HEK293 (cell line): Measurements from ENCODE around the gene SYNE1.
A peak's percentile ranks its signal among the peaks of the same experiment; 100 is the strongest.

Experiments used
- ELK4 ChIP-seq: IDR thresholded peaks from 2 replicates; pipeline ENCODE4 v1.6.1; 2011; ENCODE audit warnings: mild to moderate bottlenecking, low read depth, low read length, borderline replicate concordance
- HOXA7 ChIP-seq: sonication (generic); formaldehyde crosslinking; IDR thresholded peaks from 2 replicates; pipeline ENCODE4 v1.8.1; 2022; ENCODE audit warnings: missing genetic modification reagents, borderline replicate concordance
- HOXD13 ChIP-seq: sonication (generic); formaldehyde crosslinking; IDR thresholded peaks from 2 replicates; pipeline ENCODE4 v1.8.0; 2022; ENCODE audit warnings: missing genetic modification reagents, borderline replicate concordance
- INSM2 ChIP-seq: fragments of 450-650 bp; formaldehyde crosslinking; IDR thresholded peaks from 2 replicates; pipeline ENCODE4 v1.5.1; 2016; ENCODE audit warnings: missing biosample characterization, missing genetic modification characterization
- KLF1 ChIP-seq: fragments of 450-650 bp; formaldehyde crosslinking; IDR thresholded peaks from 2 replicates; pipeline ENCODE4 v1.5.1; 2016; ENCODE audit warnings: missing biosample characterization, missing genetic modification characterization
- MEIS1 ChIP-seq: sonication (generic); formaldehyde crosslinking; IDR thresholded peaks from 2 replicates; pipeline ENCODE4 v1.8.1; 2022; ENCODE audit warnings: missing genetic modification reagents, mild to moderate bottlenecking, borderline replicate concordance
- PRDM2 ChIP-seq: fragments of 450-650 bp; formaldehyde crosslinking; IDR thresholded peaks from 2 replicates; pipeline ENCODE4 v1.5.1; 2016; ENCODE audit warnings: missing biosample characterization, missing genetic modification characterization, borderline replicate concordance
- REST ChIP-seq: fragments of 450-650 bp; formaldehyde crosslinking; IDR thresholded peaks from 2 replicates; pipeline ENCODE4 v1.5.1; 2016; ENCODE audit warnings: missing biosample characterization, missing genetic modification characterization
- ZBTB20 ChIP-seq: fragments of 450-650 bp; formaldehyde crosslinking; IDR thresholded peaks from 2 replicates; pipeline ENCODE4 v1.5.1; 2016; ENCODE audit warnings: missing biosample characterization, missing genetic modification characterization
- ZNF121 ChIP-seq: fragments of 450-650 bp; formaldehyde crosslinking; IDR thresholded peaks from 2 replicates; pipeline ENCODE4 v1.5.1; 2016; ENCODE audit warnings: missing biosample characterization, missing genetic modification characterization
- ZNF324 ChIP-seq: fragments of 450-650 bp; formaldehyde crosslinking; IDR thresholded peaks from 2 replicates; pipeline ENCODE4 v1.5.1; 2016; ENCODE audit warnings: missing biosample characterization, missing genetic modification characterization
- ZNF335 ChIP-seq: fragments of 450-650 bp; formaldehyde crosslinking; conservative IDR thresholded peaks from 2 replicates; pipeline ENCODE4 v1.5.1; 2016; ENCODE audit warnings: missing biosample characterization, missing genetic modification characterization
- ZNF529 ChIP-seq: fragments of 450-650 bp; formaldehyde crosslinking; IDR thresholded peaks from 2 replicates; pipeline ENCODE4 v1.5.1; 2017; ENCODE audit warnings: missing genetic modification characterization, missing biosample characterization; ENCODE audit not compliant: insufficient replicate concordance
- ZNF544 ChIP-seq: fragments of 450-650 bp; formaldehyde crosslinking; IDR thresholded peaks from 2 replicates; pipeline ENCODE4 v1.5.0; 2017; ENCODE audit warnings: missing biosample characterization, missing genetic modification characterization
- ZNF548 ChIP-seq: fragments of 450-650 bp; formaldehyde crosslinking; IDR thresholded peaks from 2 replicates; pipeline ENCODE4 v1.5.1; 2016; ENCODE audit warnings: missing biosample characterization, missing genetic modification characterization
- ZNF558 ChIP-seq: fragments of 450-650 bp; formaldehyde crosslinking; IDR thresholded peaks from 2 replicates; pipeline ENCODE4 v1.5.1; 2016; ENCODE audit warnings: missing biosample characterization, missing genetic modification characterization
- ZNF560 ChIP-seq: fragments of 450-650 bp; formaldehyde crosslinking; IDR thresholded peaks from 2 replicates; pipeline ENCODE4 v1.5.1; 2017; ENCODE audit warnings: missing biosample characterization, missing genetic modification characterization, borderline replicate concordance
- ZNF561 ChIP-seq: fragments of 450-650 bp; IDR thresholded peaks from 2 replicates; pipeline ENCODE4 v1.5.1; 2018; ENCODE audit warnings: missing biosample characterization, missing genetic modification characterization, borderline replicate concordance
- ZNF610 ChIP-seq: fragments of 450-650 bp; formaldehyde crosslinking; IDR thresholded peaks from 2 replicates; pipeline ENCODE4 v1.5.1; 2016; ENCODE audit warnings: missing biosample characterization, missing genetic modification characterization, borderline replicate concordance
- ZNF830 ChIP-seq: fragments of 450-650 bp; IDR thresholded peaks from 2 replicates; pipeline ENCODE4 v1.5.0; 2018; ENCODE audit warnings: missing biosample characterization, missing genetic modification characterization, low read depth, mild to moderate bottlenecking, moderate library complexity
- ZSCAN23 ChIP-seq: fragments of 450-650 bp; formaldehyde crosslinking; IDR thresholded peaks from 2 replicates; pipeline ENCODE4 v1.5.1; 2016; ENCODE audit warnings: missing biosample characterization, missing genetic modification characterization
- ZSCAN4 ChIP-seq: fragments of 450-650 bp; formaldehyde crosslinking; IDR thresholded peaks from 2 replicates; pipeline ENCODE4 v1.5.1; 2017; ENCODE audit warnings: missing biosample characterization, missing genetic modification characterization
- ZSCAN5A ChIP-seq: fragments of 450-650 bp; formaldehyde crosslinking; IDR thresholded peaks from 2 replicates; pipeline ENCODE4 v1.5.1; 2016; ENCODE audit warnings: missing biosample characterization, missing genetic modification characterization

The SYNE1 gene

GRCh38 chr6:152271776-152272464, 365.2 kb downstream of the SYNE1 start (continued):
- no peak for TF ChIP-seq PRDM2
- TF ChIP-seq HOXD13: no peak
- TF ChIP-seq REST (tag by site-specific recombination): no peak
- no peak for TF ChIP-seq ZNF548 (tag by site-specific recombination)
- no peak for TF ChIP-seq ZNF335 (tag by site-specific recombination)
- TF ChIP-seq ZSCAN23 (tag by site-specific recombination): no peak
- TF ChIP-seq INSM2 (tag by site-specific recombination): peak; percentile 97
- TF ChIP-seq ZSCAN4 (tag by site-specific recombination): no peak
- no peak for TF ChIP-seq ZNF830 (tag by site-specific recombination)
- no peak for TF ChIP-seq HOXA7 (CRISPR knock-in tag)
- no peak for TF ChIP-seq ZSCAN5A
- TF ChIP-seq MEIS1 (CRISPR knock-in tag): no peak
- TF ChIP-seq ZNF560 (tag by site-specific recombination): no peak
- no peak for TF ChIP-seq ZNF561
- TF ChIP-seq ZNF529 (tag by site-specific recombination): no peak
- peak; percentile 84 for TF ChIP-seq KLF1
- TF ChIP-seq ZNF544: no peak
- TF ChIP-seq ZNF121 (tag by site-specific recombination): no peak
- TF ChIP-seq ZNF610 (tag by site-specific recombination): no peak
- TF ChIP-seq ZNF324 (tag by site-specific recombination): no peak
- TF ChIP-seq ZNF558: no peak
- no peak; the same call in 1 of the 2 replicates for TF ChIP-seq ZBTB20 (tag by site-specific recombination)
- no peak for TF ChIP-seq ELK4
